GM12891 (cell line): ENCODE data around the gene FAM25A.
"Not testable (repeated sequence)": the region's sequence is repeated elsewhere in the genome, so short reads cannot be mapped to it uniquely, and the experiment has no call there.

Experiments
- DNase-seq: peaks from one replicate; pipeline ENCODE4 v3.0.0; 2011; ENCODE audit warnings: low spot score; ENCODE audit not compliant: insufficient read length
- FAIRE-seq: peaks from 2 replicates; lab custom pipeline; 2011; peaks lifted over from hg19 to GRCh38; lab: Jason Lieb, UNC
- PAX5 ChIP-seq: IDR thresholded peaks from 2 replicates; pipeline ENCODE4 v1.6.1; 2011; ENCODE audit warnings: low read length, moderate library complexity, mild to moderate bottlenecking; ENCODE audit not compliant: insufficient read depth, severe bottlenecking
- POLR2A ChIP-seq: IDR thresholded peaks from 2 replicates; pipeline ENCODE4 v1.6.1; 2011; ENCODE audit warnings: low read depth, low read length, control low read depth
- POLR2AphosphoS5 ChIP-seq: IDR thresholded peaks from 2 replicates; pipeline ENCODE4 v1.6.1; 2011; ENCODE audit warnings: low read depth, low read length, control low read depth
- POU2F2 ChIP-seq: IDR thresholded peaks from 2 replicates; pipeline ENCODE4 v1.6.1; 2011; ENCODE audit warnings: low read depth, mild to moderate bottlenecking, control low read depth, low read length, moderate library complexity
- SPI1 ChIP-seq: IDR thresholded peaks from 2 replicates; pipeline ENCODE4 v1.6.1; 2011; ENCODE audit warnings: low read depth, low read length, control low read depth
- TAF1 ChIP-seq: IDR thresholded peaks from 2 replicates; pipeline ENCODE4 v1.6.1; 2011; ENCODE audit warnings: low read depth, low read length, control low read depth

Gene FAM25A

DNA sequence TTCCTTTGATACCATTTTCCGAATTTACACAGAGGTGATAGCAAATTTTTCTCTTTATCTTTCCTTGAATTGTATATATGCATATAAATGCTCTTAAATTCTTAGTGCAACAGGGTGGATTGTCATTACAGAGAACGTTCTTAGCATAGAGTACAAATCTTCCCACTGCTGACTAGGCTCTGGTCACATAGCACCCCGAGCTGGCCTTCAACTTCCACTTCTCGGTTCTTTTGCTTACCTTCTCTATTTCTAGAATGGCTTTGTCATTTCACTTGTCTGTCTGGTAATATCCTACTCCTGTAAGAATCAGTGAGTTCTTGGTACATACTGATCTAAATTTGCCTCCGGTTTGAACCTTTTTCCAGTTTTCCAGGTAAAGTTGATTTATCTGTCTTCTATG lies 38.4 kb upstream of the FAM25A start:
- no peak for TF ChIP-seq PAX5
- TF ChIP-seq POLR2A = no peak
- no peak for TF ChIP-seq TAF1
- no peak for TF ChIP-seq SPI1
- no peak for TF ChIP-seq POLR2AphosphoS5
- no peak for TF ChIP-seq POU2F2
- FAIRE-seq (no peak), DNase-seq (no peak)

DNA sequence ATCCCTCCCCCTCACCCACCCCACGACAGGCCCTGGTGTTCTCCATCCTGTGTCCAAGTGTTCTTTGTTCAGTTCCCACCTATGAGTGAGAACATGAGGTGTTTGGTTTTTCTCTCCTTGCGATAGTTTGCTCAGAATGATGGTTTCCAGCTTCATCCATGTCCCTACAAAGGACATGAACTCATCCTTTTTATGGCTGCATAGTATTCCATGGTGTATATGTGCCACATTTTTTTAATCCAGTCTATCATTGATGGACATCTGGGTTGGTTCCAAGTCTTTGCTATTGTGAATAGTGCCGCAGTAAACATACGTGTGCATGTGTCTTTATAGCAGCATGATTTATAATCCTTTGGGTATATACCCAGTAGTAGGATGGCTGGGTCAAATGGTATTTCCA lies 35.6 kb upstream of the FAM25A start:
- FAIRE-seq, DNase-seq: not testable (repeated sequence)

DNA sequence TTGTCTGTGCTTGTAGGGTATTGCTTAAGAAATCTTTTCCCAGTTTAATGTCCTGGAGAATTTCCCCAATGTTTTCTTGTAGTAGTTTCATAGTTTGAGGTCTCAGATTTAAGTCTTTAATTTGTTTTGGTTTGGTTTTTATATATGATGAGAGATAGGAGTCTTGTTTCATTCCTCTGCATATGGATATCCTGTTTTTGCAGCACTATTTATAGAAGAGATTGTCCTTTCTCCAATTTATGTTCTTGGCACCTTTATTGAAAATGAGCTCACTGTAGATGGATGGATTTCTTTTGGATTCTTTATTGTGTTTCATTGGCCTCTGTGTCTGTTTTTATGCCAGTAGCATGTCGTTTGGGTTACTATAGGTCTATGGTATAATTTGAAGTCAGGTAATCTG lies 31.6 kb upstream of the FAM25A start:
- TF ChIP-seq POLR2A (no peak), SPI1 (no peak), POLR2AphosphoS5 (no peak), TAF1 (no peak), PAX5 (no peak), POU2F2 (no peak)
- no peak for DNase-seq
- FAIRE-seq = no peak

DNA sequence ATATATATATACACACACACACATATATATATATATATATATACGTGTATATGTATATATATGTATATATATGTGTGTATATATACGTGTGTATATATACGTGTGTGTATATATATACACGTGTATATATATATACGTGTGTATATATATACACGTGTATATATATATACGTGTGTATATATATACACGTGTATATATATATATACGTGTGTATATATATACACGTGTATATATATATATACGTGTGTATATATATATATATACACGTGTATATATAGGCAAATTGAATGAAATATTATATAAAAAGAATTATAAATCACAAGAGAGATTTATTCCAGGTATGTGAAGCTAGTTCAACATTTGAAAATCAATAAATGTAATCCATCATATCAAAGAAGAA lies 28.7 kb upstream of the FAM25A start:
- not testable (repeated sequence) for FAIRE-seq, DNase-seq

DNA sequence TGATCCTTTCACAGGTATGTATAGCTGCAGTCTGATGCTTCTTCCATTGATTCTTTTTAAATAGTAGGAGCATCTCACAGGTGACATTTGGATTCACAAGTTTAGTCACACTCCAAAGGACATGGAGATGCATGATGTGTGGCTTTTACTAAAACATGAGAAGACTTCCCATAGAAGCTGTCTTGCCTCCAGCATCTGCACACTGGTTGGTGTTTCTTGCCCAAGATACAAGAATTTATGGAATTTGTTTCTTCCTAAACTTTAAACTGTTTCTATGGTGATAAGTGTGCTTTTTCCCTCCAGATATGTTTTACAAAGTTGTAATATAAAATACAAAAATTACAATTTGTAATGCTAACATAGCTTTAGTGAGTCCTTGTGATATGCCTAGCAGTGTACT lies 27.6 kb upstream of the FAM25A start:
- no peak for DNase-seq
- FAIRE-seq = no peak
- TF ChIP-seq SPI1 (no peak), POLR2AphosphoS5 (no peak), POU2F2 (no peak)

DNA sequence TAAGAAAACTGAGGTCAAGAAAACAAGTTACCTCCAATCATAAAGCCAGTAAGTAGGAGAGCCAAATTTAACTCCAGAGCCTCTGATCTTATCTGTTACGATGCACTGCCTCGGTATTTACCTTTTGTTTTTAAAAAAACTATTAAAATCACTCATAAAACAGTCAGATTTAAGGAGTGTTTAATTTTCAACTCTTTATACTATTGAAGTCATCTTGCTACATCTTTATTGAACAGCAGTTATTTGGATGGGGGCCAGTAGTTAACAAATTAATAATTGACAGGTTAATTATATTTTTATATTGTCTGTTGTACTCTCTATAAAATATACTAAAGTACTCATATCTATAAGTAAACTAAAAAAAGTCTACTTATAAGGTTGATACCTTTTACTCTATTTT lies 27.2 kb upstream of the FAM25A start:
- no peak for FAIRE-seq
- DNase-seq = no peak
- no peak for TF ChIP-seq POLR2A
- no peak for TF ChIP-seq PAX5
- no peak for TF ChIP-seq POLR2AphosphoS5
- TF ChIP-seq TAF1 = no peak
- TF ChIP-seq SPI1 = no peak
- no peak for TF ChIP-seq POU2F2

DNA sequence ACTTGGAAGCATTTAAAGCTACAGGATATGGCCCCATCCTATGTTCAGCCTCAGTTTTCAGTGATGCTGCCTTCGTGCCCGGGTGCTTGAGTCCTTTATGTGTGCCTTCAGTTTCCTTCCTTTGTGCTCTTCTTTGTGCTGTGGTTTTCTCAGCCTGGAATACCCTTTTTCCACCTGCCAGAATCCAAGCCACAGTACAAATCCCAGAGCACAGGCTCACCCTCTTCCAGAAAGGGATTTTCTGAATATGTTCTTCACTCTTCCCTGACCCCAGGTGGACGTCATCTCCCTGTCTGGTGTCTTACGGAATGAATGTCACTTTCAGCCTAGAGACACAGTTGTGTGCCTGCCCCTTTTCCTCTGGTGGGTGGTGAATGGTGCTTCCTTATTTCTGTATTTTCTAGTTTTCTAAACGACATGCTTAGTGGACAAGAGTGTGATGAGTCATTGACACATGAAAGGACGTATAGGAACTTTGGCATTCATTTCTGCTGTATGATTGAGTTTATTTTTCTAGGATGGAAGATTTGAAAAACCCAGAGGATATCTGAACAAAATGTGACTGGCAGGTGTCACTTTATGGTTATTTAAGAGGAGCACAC lies 20.2 kb upstream of the FAM25A start:
- DNase-seq = not testable (repeated sequence)
- FAIRE-seq = peak; percentile 38

DNA sequence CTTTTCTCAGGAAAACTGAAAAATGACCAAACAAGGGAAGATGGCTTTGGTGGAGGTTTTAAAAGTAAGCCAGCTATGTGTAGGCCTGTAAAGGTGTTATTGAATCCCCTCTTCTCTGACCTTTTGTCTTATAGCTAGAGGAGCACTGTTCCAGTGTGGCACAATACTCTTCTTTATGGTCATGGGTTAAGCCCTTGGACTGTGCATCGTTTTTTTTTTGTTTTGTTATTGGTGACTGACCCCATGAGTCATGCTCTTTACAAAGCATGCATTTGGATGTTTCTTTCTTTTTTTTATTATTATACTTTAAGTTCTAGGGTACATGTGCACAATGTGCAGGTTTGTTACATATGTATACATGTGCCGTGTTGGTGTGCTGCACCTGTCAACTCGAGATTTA lies 19.6 kb upstream of the FAM25A start:
- TF ChIP-seq POLR2AphosphoS5 (no peak), POU2F2 (no peak), SPI1 (no peak)
- FAIRE-seq = no peak

DNA sequence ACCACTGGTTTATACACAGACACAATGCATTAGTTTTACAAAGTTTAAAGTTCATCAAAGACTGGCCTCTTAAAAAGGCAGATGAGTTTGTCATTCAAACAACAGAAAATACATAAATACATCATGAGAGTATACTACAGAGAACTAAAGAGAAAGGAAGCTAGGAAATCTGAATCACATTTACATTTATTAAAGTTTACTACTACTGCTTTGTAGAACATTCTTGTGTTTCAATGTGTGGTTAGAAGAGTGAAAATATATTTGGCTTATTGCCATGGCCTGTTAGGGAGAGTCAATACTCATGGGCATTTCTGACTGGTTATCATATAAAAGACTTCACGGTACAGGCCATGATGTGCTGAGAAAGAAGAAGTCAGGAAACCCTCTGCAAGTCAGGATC lies 13.0 kb upstream of the FAM25A start:
- not testable (repeated sequence) for DNase-seq, FAIRE-seq

More for the DNA sequence above, 19.6 kb upstream of the FAM25A start:
- DNase-seq = no peak

DNA sequence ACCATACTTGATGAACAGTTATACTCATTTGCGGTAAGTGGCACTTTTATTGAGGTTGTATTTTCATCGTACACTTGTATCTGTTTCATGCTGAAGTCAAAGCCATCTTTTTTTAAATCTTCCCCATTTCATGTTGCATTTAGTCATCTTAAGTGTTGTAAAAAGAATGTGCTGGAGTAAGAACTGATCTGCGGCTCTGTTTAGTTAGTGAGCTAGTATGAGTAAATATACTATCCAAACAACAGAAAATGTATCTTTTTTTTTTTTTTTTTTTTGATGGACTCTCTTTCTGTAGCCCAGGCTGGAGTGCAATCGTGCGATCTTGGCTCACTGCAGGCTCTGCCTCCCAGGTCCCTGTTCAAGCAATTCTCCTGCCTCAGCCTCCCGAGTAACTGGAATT lies 12.4 kb upstream of the FAM25A start:
- not testable (repeated sequence) for FAIRE-seq, DNase-seq

DNA sequence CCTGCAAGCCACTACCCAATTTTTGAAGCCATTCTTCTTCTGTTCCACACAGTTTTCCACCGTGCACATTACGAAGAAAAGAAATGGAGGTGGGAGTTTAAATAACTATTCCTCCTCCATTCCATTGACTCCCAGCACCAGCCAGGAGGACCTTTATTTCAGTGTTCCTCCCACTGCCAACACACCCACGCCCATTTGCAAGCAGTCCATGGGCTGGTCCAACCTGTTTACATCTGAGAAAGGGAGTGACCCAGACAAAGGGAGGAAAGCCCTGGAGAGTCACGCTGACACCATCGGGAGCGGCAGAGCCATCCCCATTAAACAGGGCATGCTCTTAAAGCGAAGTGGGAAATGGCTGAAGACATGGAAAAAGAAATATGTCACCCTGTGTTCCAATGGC lies 11.8 kb upstream of the FAM25A start:
- DNase-seq = not testable (repeated sequence)

DNA sequence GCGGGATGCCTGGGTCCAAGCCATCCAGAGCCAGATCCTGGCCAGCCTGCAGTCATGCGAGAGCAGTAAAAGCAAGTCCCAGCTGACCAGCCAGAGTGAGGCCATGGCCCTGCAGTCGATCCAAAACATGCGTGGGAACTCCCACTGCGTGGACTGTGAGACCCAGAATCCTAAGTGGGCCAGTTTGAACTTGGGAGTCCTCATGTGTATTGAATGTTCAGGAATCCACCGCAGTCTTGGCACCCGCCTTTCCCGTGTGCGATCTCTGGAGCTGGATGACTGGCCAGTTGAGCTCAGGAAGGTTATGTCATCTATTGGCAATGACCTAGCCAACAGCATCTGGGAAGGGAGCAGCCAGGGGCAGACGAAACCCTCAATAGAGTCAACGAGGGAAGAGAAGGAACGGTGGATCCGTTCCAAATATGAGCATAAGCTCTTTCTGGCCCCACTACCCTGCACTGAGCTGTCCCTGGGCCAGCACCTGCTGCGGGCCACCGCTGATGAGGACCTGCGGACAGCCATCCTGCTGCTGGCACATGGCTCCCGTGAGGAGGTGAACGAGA lies 10.9 kb upstream of the FAM25A start:
- not testable (repeated sequence) for FAIRE-seq, DNase-seq

More for the DNA sequence above, 11.8 kb upstream of the FAM25A start:
- not testable (repeated sequence) for FAIRE-seq

DNA sequence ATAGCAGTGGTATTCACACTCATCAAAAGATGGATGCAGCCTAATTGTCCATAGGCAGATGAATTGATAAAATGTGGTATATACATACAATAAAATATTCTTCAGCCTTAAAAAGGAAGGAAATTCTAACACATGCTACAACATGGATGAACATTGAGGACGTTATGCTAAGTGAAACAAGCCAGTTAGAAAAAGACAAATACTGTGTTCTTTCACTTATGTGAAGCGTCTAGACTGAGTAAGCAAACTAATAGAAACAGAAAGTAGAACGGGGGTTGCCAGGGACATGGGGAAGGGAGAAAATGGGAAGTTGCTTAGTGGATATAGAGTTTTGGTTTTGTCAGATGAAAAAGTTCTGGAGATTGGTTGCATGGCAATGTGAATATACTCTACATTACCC lies 6.6 kb upstream of the FAM25A start:
- not testable (repeated sequence) for DNase-seq, FAIRE-seq

DNA sequence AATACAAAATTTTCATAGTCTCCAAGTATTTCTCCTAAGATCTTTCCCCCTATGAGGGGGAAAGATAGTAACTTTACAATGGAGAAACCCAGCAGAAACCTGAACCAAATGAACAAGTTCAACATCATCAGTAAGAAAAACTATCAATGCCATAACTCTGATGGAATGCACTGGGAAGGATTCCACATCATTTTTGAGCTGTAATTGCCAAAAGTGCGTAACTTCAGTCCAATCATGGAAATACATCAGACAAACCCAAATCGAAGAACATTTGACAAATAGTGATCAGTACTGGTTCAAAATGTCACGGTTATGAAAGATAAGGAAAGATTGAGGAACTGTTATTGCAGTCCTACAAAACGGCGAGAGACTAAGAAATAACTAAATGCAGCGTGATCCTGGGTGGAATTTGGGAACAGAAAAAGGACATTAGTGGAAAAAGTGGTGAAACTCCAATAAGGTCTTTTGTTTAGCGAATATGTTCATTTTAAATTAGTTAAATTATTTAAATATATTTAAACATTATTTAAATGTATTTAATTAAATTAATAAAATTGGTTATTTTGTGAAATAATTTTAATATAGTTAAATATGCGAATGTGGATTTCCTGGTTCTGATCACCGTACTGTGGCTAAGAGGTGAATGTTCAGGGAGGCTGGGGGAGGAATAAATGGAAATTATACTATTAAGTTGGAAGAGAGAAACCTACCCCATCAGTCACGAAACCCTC lies 4.9 kb upstream of the FAM25A start:
- DNase-seq, FAIRE-seq: not testable (repeated sequence)

DNA sequence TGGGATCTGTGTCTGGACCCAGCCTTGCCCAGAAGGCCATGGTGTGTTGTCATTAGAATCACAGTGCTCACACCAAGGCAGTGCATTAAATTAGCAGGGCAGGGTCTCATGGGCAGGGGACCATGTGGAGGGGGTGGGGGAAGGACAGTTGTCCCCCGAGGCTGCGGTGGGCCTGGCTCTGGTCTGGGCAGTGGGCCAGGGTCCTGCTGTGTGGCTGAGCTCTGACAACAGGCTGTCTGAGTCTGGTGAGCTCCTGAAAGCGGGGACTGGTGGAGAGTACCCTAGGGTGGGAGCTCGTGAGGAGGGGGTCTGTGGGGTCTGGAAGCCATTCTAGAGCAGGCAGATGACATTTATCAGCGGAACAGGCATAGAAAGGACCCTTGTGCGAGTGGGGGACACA lies 2.0 kb upstream of the FAM25A start:
- not testable (repeated sequence) for FAIRE-seq, DNase-seq

DNA sequence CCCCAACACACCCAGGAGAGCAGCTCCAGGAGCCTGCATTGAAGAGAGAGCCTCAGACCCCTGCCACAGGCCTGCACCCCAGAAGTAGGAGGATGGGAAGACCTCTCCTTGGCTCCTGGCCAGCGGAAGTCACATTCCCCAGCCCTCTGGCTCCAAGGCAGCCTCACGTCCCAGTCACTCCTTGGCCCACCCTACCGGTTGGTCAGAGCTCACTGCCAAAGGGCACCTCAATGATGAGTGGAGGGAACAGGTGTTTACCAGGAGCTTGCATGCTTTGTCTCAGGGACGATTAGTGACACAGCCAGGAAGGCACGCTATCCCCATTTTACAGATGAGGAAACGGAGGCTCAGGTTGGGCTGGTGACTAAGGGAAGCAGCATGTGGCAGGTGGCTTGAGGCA lies 1.0 kb upstream of the FAM25A start:
- not testable (repeated sequence) for FAIRE-seq, DNase-seq

DNA sequence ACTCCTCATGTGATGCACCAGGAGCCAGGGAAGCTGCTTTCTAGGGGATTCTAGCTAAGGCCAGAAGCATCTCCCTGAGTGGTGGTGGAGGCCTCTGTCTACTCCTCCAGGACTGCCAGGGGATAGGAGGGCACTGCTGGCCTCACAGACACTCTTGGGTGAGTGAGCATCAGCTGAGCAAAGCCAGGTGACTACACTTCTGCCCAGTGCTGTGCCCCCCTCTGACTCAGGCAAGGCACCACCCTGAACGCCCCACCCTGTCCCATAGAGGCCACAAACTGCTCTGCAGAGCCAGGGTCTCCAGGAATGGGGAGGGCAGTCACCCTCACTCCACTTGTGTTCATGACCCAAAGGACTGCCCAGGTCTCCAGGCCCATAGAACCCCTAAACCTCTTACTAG lies 590 bp upstream of the FAM25A start:
- FAIRE-seq, DNase-seq: not testable (repeated sequence)
